DND-41 (cell line): ENCODE measurements around the gene ZNF354C.

Experiments used
- ATAC-seq: fragments of 200-7000 bp; cut with Tn5 transposase; 3 replicates; pipeline ENCODE4 v1.9.1; 2021; ENCODE audit warnings: low read depth; ENCODE audit not compliant: insufficient read depth
- DNase-seq: peaks from one replicate; pipeline ENCODE4 v3.0.0-alpha.2; 2020
- H2AFZ ChIP-seq: 2 replicates; pipeline ENCODE4 v1.6.0; 2012; ENCODE audit warnings: low read depth, low read length
- H3K27ac ChIP-seq: 2 replicates; pipeline ENCODE4 v1.5.1; 2012; ENCODE audit warnings: low read length, inconsistent platforms
- H3K27me3 ChIP-seq: fragments of 200-600 bp; sonication (generic); 2 replicates; pipeline ENCODE4 v1.6.0; 2012; ENCODE audit warnings: low read length, mild to moderate bottlenecking, inconsistent platforms; ENCODE audit not compliant: insufficient read depth, poor library complexity
- H3K36me3 ChIP-seq: 2 replicates; pipeline ENCODE4 v1.5.1; 2012; ENCODE audit warnings: low read length, inconsistent platforms; ENCODE audit not compliant: insufficient read depth
- H3K4me1 ChIP-seq: 2 replicates; pipeline ENCODE4 v1.5.1; 2012; ENCODE audit warnings: mild to moderate bottlenecking, low read length; ENCODE audit not compliant: insufficient read depth
- H3K4me2 ChIP-seq: 2 replicates; pipeline ENCODE4 v1.6.0; 2012; ENCODE audit warnings: mild to moderate bottlenecking, moderate library complexity, low read length, inconsistent platforms; ENCODE audit not compliant: insufficient read depth
- H3K4me3 ChIP-seq, 2 experiments: fragments of 200-600 bp in 1 of 2; shearing (Covaris generic) in 1 of 2; 2 replicates each; pipeline ENCODE4 v1.5.1; 2012 to 2016; ENCODE audit warnings: inconsistent platforms in 2 of 2, low read length in 2 of 2, mild to moderate bottlenecking in 2 of 2, low read depth in 1 of 2, moderate library complexity in 1 of 2
- H3K79me2 ChIP-seq: 2 replicates; pipeline ENCODE4 v1.6.0; 2012; ENCODE audit warnings: low read length, inconsistent platforms; ENCODE audit not compliant: insufficient read depth
- H3K9ac ChIP-seq: 2 replicates; pipeline ENCODE4 v1.6.0; 2012; ENCODE audit warnings: low read depth, mild to moderate bottlenecking, inconsistent platforms, low read length, moderate library complexity
- H3K9me3 ChIP-seq: 2 replicates; pipeline ENCODE4 v1.5.1; 2012; ENCODE audit warnings: low read length, moderate library complexity, mild to moderate bottlenecking, inconsistent platforms; ENCODE audit not compliant: insufficient read depth, severe bottlenecking
- H4K20me1 ChIP-seq: 2 replicates; pipeline ENCODE4 v1.6.0; 2012; ENCODE audit warnings: low read length; ENCODE audit not compliant: insufficient read depth
- CTCF ChIP-seq: IDR thresholded peaks from 2 replicates; pipeline ENCODE4 v1.5.1; 2012; ENCODE audit warnings: borderline replicate concordance, low read length, moderate library complexity, mild to moderate bottlenecking; ENCODE audit not compliant: poor library complexity, severe bottlenecking; ENCODE audit errors: extremely low read depth
- EZH2 ChIP-seq: IDR thresholded peaks from 3 replicates; pipeline ENCODE4 v1.6.1; 2012; ENCODE audit warnings: borderline replicate concordance, low read depth, mild to moderate bottlenecking, moderate library complexity, low read length, inconsistent platforms; ENCODE audit not compliant: severe bottlenecking

The ZNF354C gene

GRCh38 chr5:179110528-179110927 is 50.4 kb downstream of the ZNF354C start:
- Histone ChIP-seq H3K4me2 (no peak overlapping the region), H3K9me3 (no peaks in the 10 kb centered on the region), H3K79me2 (no peaks in the 10 kb centered on the region), H4K20me1 (no peaks in the 10 kb centered on the region), H3K4me3 (no peak overlapping the region), H3K27ac (no peak overlapping the region), H3K9ac (no peak overlapping the region), H3K4me1 (no peaks in the 10 kb centered on the region), H3K27me3 (peaks cover 3% of the 10 kb centered on the region), H3K36me3 (no peaks in the 10 kb centered on the region), H2AFZ (no peak overlapping the region)
- no peak for ATAC-seq
- TF ChIP-seq CTCF (no peak), EZH2 (no peak)
- DNase-seq: no peak

- no peaks in the 10 kb centered on the region for H3K9me3 ChIP-seq
- no peak overlapping the region for H2AFZ ChIP-seq
- no peaks in the 10 kb centered on the region for H3K36me3 ChIP-seq
- H3K9ac ChIP-seq: no peak overlapping the region
- H3K4me2 ChIP-seq: no peak overlapping the region
- no peak for TF ChIP-seq EZH2
- TF ChIP-seq CTCF: no peak
- no peak overlapping the region for H3K4me3 ChIP-seq
- no peak for ATAC-seq
- no peaks in the 10 kb centered on the region for H3K4me1 ChIP-seq
- no peaks in the 10 kb centered on the region for H3K79me2 ChIP-seq
- H4K20me1 ChIP-seq: no peaks in the 10 kb centered on the region
- no peak for DNase-seq
- peaks cover 3% of the 10 kb centered on the region for H3K27me3 ChIP-seq
- H3K27ac ChIP-seq: no peak overlapping the region
These were observed 51.4 kb downstream of the ZNF354C start for GRCh38 chr5:179111267-179112207.

GRCh38 chr5:179112469-179113142 is 52.4 kb downstream of the ZNF354C start:
- H3K27me3 ChIP-seq: peaks cover 3% of the 10 kb centered on the region
- H2AFZ ChIP-seq: no peak overlapping the region
- no peak overlapping the region for H3K9ac ChIP-seq
- H3K4me3 ChIP-seq: no peak overlapping the region
- no peaks in the 10 kb centered on the region for H4K20me1 ChIP-seq
- H3K4me2 ChIP-seq: no peak overlapping the region
- no peaks in the 10 kb centered on the region for H3K36me3 ChIP-seq
- H3K9me3 ChIP-seq: no peaks in the 10 kb centered on the region
- H3K4me1 ChIP-seq: no peaks in the 10 kb centered on the region
- TF ChIP-seq EZH2 (no peak), CTCF (no peak)
- no peak overlapping the region for H3K27ac ChIP-seq
- H3K79me2 ChIP-seq: no peaks in the 10 kb centered on the region
- ATAC-seq: no peak
- DNase-seq: no peak
